ENCODE results near the gene C11orf58.

- no peak for TF ChIP-seq CTCF (conservative IDR thresholded peaks at IDR 0.05; ENCODE audit: low read depth in 2 of 2)
- no peak for TF ChIP-seq EZH2 (IDR thresholded peaks at IDR 0.05; ENCODE audit: low read depth, unreplicated experiment)
- no peak for TF ChIP-seq REST (IDR thresholded peaks at IDR 0.05; ENCODE audit: unreplicated experiment)
- no peak for TF ChIP-seq EZH2phosphoT487 (IDR thresholded peaks at IDR 0.05; ENCODE audit: unreplicated experiment)
- TF ChIP-seq POLR2AphosphoS5 (IDR thresholded peaks at IDR 0.05; ENCODE audit: low read depth) = no peak
- no peak for TF ChIP-seq JUNB (IDR thresholded peaks at IDR 0.05; ENCODE audit: unreplicated experiment)
- TF ChIP-seq ZNF462 (CRISPR knock-in tag; IDR thresholded peaks at IDR 0.05) = no peak
- no peak for TF ChIP-seq CREB1 (CRISPR knock-in tag; IDR thresholded peaks at IDR 0.05; ENCODE audit: low read depth)
- TF ChIP-seq ZNF331 (CRISPR knock-in tag; IDR thresholded peaks at IDR 0.05; ENCODE audit: low read depth) = no peak
- no peak for TF ChIP-seq ZNF114 (CRISPR knock-in tag; IDR thresholded peaks at IDR 0.05)
- TF ChIP-seq ETS1 (IDR thresholded peaks at IDR 0.05) = no peak
- TF ChIP-seq NANOG (IDR thresholded peaks at IDR 0.05; ENCODE audit: borderline replicate concordance) = no peak
- no peak for TF ChIP-seq STAT1 (IDR thresholded peaks at IDR 0.05; ENCODE audit: unreplicated experiment)
Observed at GRCh38 chr11:16793511-16793910, 55.1 kb downstream of the C11orf58 start.

Measured in GM23338 (cell line).